Diencephalon (tissue), 1 donor: ENCODE results near the gene CDK8. TPM values are rescaled to one million over a fixed set of nuclear protein-coding genes. Genes with fewer than 3 reads are reported as not detected.

Experiments used
- small RNA-seq: library from RNA; depleted of rRNA; stranded (forward); fragments of <200 nt; gene quantifications from one replicate; pipeline ENCODE3, GENCODE V24; 2014
- total RNA-seq: library from RNA; depleted of rRNA; stranded (reverse); fragments of >200 nt; gene quantifications from one replicate; pipeline ENCODE4 v1.2.3, GENCODE V29; 2014

CDK8 gene
- 93.7 TPM for total RNA-seq

GRCh38 chr13:26253787-26254582 is at the start of gene CDK8:
Gene CDK8, plus strand, starts transcription at chr13:26254129. Its CDS starts 513 bp downstream, at chr13:26254642.

GRCh38 chr13:26221721-26222519 is 32.0 kb upstream of the CDK8 start, which contains the start of gene RNF6:
Gene RNF6, minus strand, starts transcription at chr13:26222314. Its CDS starts 2,665 bp downstream, at chr13:26219649.

Small RNAs within 50 kb of the gene (small RNA-seq; reads per million reads assigned to genes)
- not detected for gene RF02271

Other genes starting within 250 kb of the CDK8 start
- 9.2 TPM for gene SHISA2, start 202.1 kb upstream of the CDK8 start, total RNA-seq
- gene RNF6, start 31.8 kb upstream of the CDK8 start, total RNA-seq = 35.8 TPM